Loucy (cell line): ENCODE results near the gene C1QTNF4.

Source experiments
- H2AFZ ChIP-seq: fragments of 200-600 bp; sonication (generic); 2 replicates; pipeline ENCODE4 v1.6.0; 2016; ENCODE audit warnings: antibody characterized with exemption, mild to moderate bottlenecking, low read length, moderate library complexity
- H3F3A ChIP-seq: fragments of 200-600 bp; 2 replicates; pipeline ENCODE4 v1.6.0; 2016; ENCODE audit warnings: antibody characterized with exemption, low read depth, mild to moderate bottlenecking
- H3K27me3 ChIP-seq: fragments of 200-600 bp; sonication (generic); 2 replicates; pipeline ENCODE4 v1.6.1; 2014; ENCODE audit warnings: low read length, mild to moderate bottlenecking; ENCODE audit not compliant: insufficient read depth, poor library complexity, severe bottlenecking
- H3K36me3 ChIP-seq: fragments of 200-600 bp; sonication (generic); 2 replicates; pipeline ENCODE4 v1.6.1; 2016; ENCODE audit warnings: low read length; ENCODE audit not compliant: insufficient read depth
- H3K4me1 ChIP-seq: fragments of 200-600 bp; sonication (generic); 2 replicates; pipeline ENCODE4 v1.5.1; 2014; ENCODE audit warnings: low read length, mild to moderate bottlenecking; ENCODE audit not compliant: insufficient read depth, poor library complexity, severe bottlenecking
- H3K4me2 ChIP-seq: fragments of 200-600 bp; sonication (generic); 2 replicates; pipeline ENCODE4 v1.6.0; 2014; ENCODE audit warnings: antibody characterized with exemption, low read length, low read depth, mild to moderate bottlenecking; ENCODE audit not compliant: poor library complexity, severe bottlenecking
- H3K4me3 ChIP-seq: fragments of 200-600 bp; sonication (generic); 2 replicates; pipeline ENCODE4 v1.5.1; 2014; ENCODE audit warnings: low read length, mild to moderate bottlenecking, mixed read lengths; ENCODE audit not compliant: poor library complexity, severe bottlenecking
- H3K79me2 ChIP-seq: fragments of 200-600 bp; sonication (generic); 2 replicates; pipeline ENCODE4 v1.6.1; 2014; ENCODE audit warnings: low read length; ENCODE audit not compliant: insufficient read depth
- H3K9ac ChIP-seq: fragments of 200-600 bp; sonication (generic); 2 replicates; pipeline ENCODE4 v1.6.0; 2014; ENCODE audit warnings: mild to moderate bottlenecking, low read depth, low read length, moderate library complexity; ENCODE audit not compliant: poor library complexity, severe bottlenecking
- H3K9me2 ChIP-seq: fragments of 200-600 bp; sonication (generic); replicated peaks from 2 replicates; pipeline ENCODE4 v1.6.1; 2016; ENCODE audit warnings: low read depth, low read length, mixed read lengths
- H3K9me3 ChIP-seq: fragments of 200-600 bp; sonication (generic); 2 replicates; pipeline ENCODE4 v1.6.1; 2014; ENCODE audit warnings: mild to moderate bottlenecking, antibody characterized with exemption, low read length, low read depth; ENCODE audit not compliant: insufficient read depth
- H4K20me1 ChIP-seq: fragments of 200-600 bp; sonication (generic); 2 replicates; pipeline ENCODE4 v1.6.0; 2014; ENCODE audit warnings: antibody characterized with exemption, low read length, mild to moderate bottlenecking; ENCODE audit not compliant: insufficient read depth, poor library complexity, severe bottlenecking
- EZH2phosphoT487 ChIP-seq: fragments of 200-600 bp; IDR thresholded peaks from 2 replicates; pipeline ENCODE4 v1.6.1; 2018; ENCODE audit warnings: antibody characterized with exemption, mild to moderate bottlenecking, moderate library complexity, borderline replicate concordance
- TF ChIP-seq, protein P1 (sequence below): fragments of 200-600 bp; sonication (generic); conservative IDR thresholded peaks from 2 replicates; pipeline ENCODE4 v1.5.1; 2014; ENCODE audit warnings: mild to moderate bottlenecking, antibody characterized with exemption, low read length

Gene C1QTNF4

DNA sequence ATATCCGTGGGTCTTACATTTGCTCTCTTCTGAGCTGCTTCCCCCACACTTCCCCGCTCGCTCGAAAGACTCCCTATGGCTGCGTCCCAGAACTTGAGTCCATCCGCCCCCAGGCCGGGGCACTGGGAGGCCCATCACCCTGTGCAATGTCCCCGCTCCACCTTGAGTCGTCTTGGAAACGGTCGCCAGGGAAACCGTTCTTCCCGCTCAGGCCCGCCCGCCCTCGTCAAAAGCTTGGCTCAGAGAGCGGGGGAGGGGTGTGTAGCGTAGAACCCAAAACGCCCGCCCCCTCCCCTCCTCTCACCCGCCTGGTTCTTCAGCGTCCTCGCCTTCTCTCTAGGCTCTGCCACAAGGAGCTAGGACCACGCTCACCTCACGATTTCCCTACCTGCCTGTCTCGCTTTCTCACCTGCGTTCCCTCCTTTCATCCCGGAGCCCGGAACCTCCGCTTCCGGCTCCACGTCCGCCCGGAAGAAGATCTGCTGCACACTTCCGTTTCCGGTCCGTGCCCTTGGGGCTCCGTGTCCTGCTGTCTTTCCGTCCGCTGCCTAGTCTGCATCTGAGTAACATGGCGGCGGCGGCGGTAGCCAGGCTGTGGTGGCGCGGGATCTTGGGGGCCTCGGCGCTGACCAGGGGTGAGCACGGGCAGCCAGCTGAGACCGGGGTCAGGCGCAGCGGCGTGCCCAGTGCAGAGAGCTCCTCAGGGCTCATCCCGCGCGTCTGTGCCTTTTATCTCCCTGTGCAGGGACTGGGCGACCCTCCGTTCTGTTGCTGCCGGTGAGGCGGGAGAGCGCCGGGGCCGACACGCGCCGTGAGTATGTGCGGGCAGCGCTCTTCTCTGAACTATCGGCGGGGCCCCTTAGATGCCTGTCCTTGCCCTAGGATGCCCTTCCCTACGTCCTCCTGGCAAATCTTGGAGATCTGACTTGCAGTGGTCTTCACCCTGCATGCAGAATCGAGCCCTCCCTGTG is 15.4 kb downstream of the C1QTNF4 start, which contains the start of the genes KBTBD4 and NDUFS3:
TSS of gene KBTBD4 (minus strand) at position 447 of the 971 bp plus-strand sequence. CDS start at position 428, 19 bp downstream.
TSS of gene NDUFS3 (plus strand) at position 551 of the 971 bp plus-strand sequence. CDS start at position 569, 18 bp downstream.
- Histone ChIP-seq H3K9me2 (no peaks in the 10 kb centered on the region), H2AFZ (peak within 1 kb of the TSS; percentile 60; the same call in 1 of the 2 replicates), H3K4me2 (peak within 1 kb of the TSS; percentile 90), H3K9ac (peak within 1 kb of the TSS; percentile 90), H3K27me3 (no peaks in the 10 kb centered on the region), H3K79me2 (peaks cover 80% of the 10 kb centered on the region), H3K9me3 (no peaks in the 10 kb centered on the region), H3F3A (no peaks in the 10 kb centered on the region), H4K20me1 (peaks cover 27% of the 10 kb centered on the region), H3K4me3 (peak within 1 kb of the TSS; percentile 97), H3K36me3 (peaks cover 26% of the 10 kb centered on the region; the same call in 1 of the 2 replicates), H3K4me1 (peaks cover 48% of the 10 kb centered on the region)
- TF ChIP-seq, protein P1, sequence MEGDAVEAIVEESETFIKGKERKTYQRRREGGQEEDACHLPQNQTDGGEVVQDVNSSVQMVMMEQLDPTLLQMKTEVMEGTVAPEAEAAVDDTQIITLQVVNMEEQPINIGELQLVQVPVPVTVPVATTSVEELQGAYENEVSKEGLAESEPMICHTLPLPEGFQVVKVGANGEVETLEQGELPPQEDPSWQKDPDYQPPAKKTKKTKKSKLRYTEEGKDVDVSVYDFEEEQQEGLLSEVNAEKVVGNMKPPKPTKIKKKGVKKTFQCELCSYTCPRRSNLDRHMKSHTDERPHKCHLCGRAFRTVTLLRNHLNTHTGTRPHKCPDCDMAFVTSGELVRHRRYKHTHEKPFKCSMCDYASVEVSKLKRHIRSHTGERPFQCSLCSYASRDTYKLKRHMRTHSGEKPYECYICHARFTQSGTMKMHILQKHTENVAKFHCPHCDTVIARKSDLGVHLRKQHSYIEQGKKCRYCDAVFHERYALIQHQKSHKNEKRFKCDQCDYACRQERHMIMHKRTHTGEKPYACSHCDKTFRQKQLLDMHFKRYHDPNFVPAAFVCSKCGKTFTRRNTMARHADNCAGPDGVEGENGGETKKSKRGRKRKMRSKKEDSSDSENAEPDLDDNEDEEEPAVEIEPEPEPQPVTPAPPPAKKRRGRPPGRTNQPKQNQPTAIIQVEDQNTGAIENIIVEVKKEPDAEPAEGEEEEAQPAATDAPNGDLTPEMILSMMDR, result no peak

DNA sequence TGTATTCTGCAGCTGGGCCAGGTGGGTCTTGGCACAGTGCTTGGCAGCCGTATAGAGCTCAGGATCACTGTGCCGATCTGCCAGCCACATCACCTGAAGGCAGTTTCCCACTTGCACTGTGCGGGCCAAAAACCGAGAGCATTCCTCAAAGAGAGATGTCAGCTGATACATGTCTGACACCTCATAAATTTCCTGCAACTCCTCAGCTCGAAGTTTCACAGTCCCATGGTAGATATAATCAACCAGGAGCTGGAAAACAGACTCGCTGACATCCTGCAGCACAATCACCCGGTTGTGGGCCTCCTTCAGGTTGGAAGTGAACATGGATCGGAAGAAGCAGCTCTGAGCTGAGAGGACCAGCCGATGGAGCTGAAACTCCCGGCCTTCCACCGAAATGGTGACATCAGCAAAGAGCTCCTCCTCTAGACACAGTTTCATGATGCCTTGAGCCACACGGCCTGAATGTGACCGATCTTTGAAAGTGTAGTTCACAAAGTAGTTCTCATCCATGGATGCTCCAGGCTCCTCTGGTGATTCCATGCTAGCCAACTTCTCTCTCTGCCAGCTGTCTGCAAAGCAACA is 16.7 kb downstream of the C1QTNF4 start:
- H3F3A ChIP-seq, result no peaks in the 10 kb centered on the region
- peak overlapping the region; percentile 88 for H3K4me2 ChIP-seq
- H3K9me3 ChIP-seq, result no peaks in the 10 kb centered on the region
- no peaks in the 10 kb centered on the region for H3K27me3 ChIP-seq
- H3K9ac ChIP-seq, result peak overlapping the region; percentile 90
- no peak overlapping the region for H2AFZ ChIP-seq
- peaks cover 32% of the 10 kb centered on the region for H4K20me1 ChIP-seq
- no peak for TF ChIP-seq EZH2phosphoT487
- TF ChIP-seq, protein P1, result no peak
- peaks cover 43% of the 10 kb centered on the region for H3K4me1 ChIP-seq
- peaks cover 78% of the 10 kb centered on the region for H3K79me2 ChIP-seq
- H3K36me3 ChIP-seq, result peaks cover 27% of the 10 kb centered on the region; the same call in 1 of the 2 replicates
- H3K4me3 ChIP-seq, result peak overlapping the region; percentile 97
- no peaks in the 10 kb centered on the region for H3K9me2 ChIP-seq

DNA sequence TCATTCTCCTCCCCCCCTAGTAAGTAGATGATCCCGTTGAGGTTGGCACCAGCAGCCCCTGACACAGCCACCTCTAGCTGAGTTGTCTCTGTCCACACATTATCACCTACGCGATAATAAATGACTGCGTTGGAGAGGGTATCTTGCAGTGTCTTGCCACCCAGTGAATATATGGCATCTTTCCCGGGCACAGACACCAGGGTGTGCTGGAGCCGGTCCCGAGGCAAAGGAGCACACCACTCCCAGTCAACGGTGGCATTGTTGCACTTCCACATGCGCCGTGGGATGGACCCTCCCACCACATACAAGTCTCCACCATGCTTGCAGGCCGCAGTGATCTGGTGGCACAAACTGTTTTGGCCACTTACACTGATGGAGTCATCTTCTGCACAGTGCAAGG is 20.9 kb downstream of the C1QTNF4 start:
- Histone ChIP-seq H2AFZ (no peak overlapping the region), H3K36me3 (peaks cover 34% of the 10 kb centered on the region; the same call in 1 of the 2 replicates), H3K4me1 (peaks cover 30% of the 10 kb centered on the region), H3K79me2 (peaks cover 79% of the 10 kb centered on the region), H3K9me2 (no peaks in the 10 kb centered on the region), H4K20me1 (peaks cover 23% of the 10 kb centered on the region), H3K4me3 (no peak overlapping the region), H3K9ac (no peak overlapping the region), H3F3A (no peaks in the 10 kb centered on the region), H3K27me3 (no peaks in the 10 kb centered on the region), H3K9me3 (no peaks in the 10 kb centered on the region), H3K4me2 (no peak overlapping the region)
- no peak for TF ChIP-seq EZH2phosphoT487
- TF ChIP-seq, protein P1, result no peak
